GM12878 (cell line): ENCODE results near the gene ZNF3. TPM values are rescaled to one million over a fixed set of nuclear protein-coding genes. Genes with fewer than 3 reads are reported as not detected.

Experiments used
- BRCA1 ChIP-seq: IDR thresholded peaks from 2 replicates; pipeline ENCODE4 v1.6.1; 2011; ENCODE audit warnings: low read depth, low read length, improper control_type of control experiment
- CBFB ChIP-seq: IDR thresholded peaks from 2 replicates; pipeline ENCODE4 v1.6.1; 2016; ENCODE audit warnings: antibody characterized with exemption, low read depth
- CBX5 ChIP-seq: sonication (generic); IDR thresholded peaks from 2 replicates; pipeline ENCODE4 v1.6.1; 2016; ENCODE audit warnings: low read depth, moderate library complexity, mild to moderate bottlenecking, inconsistent platforms
- CEBPB ChIP-seq, 2 experiments: fragments of 150-350 bp in 1 of 2; IDR thresholded peaks; 2 replicates each; pipeline ENCODE4 v1.6.1; 2012 to 2014; ENCODE audit warnings: low read depth in 2 of 2, low read length in 2 of 2, borderline replicate concordance in 1 of 2, inconsistent platforms in 1 of 2
- E2F4 ChIP-seq: IDR thresholded peaks from 2 replicates; pipeline ENCODE4 v1.6.1; 2012; ENCODE audit warnings: low read depth, low read length, improper control_type of control experiment
- ELK1 ChIP-seq: IDR thresholded peaks from 2 replicates; pipeline ENCODE4 v1.6.1; 2012; ENCODE audit warnings: low read depth, low read length, improper control_type of control experiment
- HCFC1 ChIP-seq: fragments of 150-350 bp; IDR thresholded peaks from 2 replicates; pipeline ENCODE4 v1.6.1; 2014; ENCODE audit warnings: low read length
- MEF2A ChIP-seq: IDR thresholded peaks from 2 replicates; pipeline ENCODE4 v1.6.1; 2011; ENCODE audit warnings: low read depth, mild to moderate bottlenecking, low read length, moderate library complexity; ENCODE audit not compliant: insufficient read depth
- MLLT1 ChIP-seq: fragments of 450-650 bp; IDR thresholded peaks from 2 replicates; pipeline ENCODE4 v1.6.1; 2016; ENCODE audit warnings: mild to moderate bottlenecking
- MTA3 ChIP-seq: IDR thresholded peaks from 2 replicates; pipeline ENCODE4 v1.6.1; 2012; ENCODE audit warnings: low read length, inconsistent platforms, borderline replicate concordance
- NFIC ChIP-seq: IDR thresholded peaks from 2 replicates; pipeline ENCODE4 v1.6.1; 2012; ENCODE audit warnings: low read depth, mild to moderate bottlenecking, inconsistent platforms, low read length, moderate library complexity
- NFYB ChIP-seq: IDR thresholded peaks from 2 replicates; pipeline ENCODE4 v1.6.1; 2011; ENCODE audit warnings: low read depth, mild to moderate bottlenecking, low read length, improper control_type of control experiment, moderate library complexity; ENCODE audit not compliant: insufficient read depth
- NKRF ChIP-seq: fragments of 450-650 bp; conservative IDR thresholded peaks from 2 replicates; pipeline ENCODE4 v1.6.1; 2017; ENCODE audit warnings: mild to moderate bottlenecking, moderate library complexity
- PKNOX1 ChIP-seq: fragments of 450-650 bp; IDR thresholded peaks from 2 replicates; pipeline ENCODE4 v1.6.1; 2016; ENCODE audit warnings: mild to moderate bottlenecking
- RB1 ChIP-seq: fragments of 450-650 bp; formaldehyde crosslinking; IDR thresholded peaks from 2 replicates; pipeline ENCODE4 v1.6.1; 2017; ENCODE audit warnings: mild to moderate bottlenecking, borderline replicate concordance
- RCOR1 ChIP-seq: conservative IDR thresholded peaks from 2 replicates; pipeline ENCODE4 v1.6.1; 2012; ENCODE audit warnings: low read depth, low read length, improper control_type of control experiment
- RFX5 ChIP-seq: IDR thresholded peaks from 2 replicates; pipeline ENCODE4 v1.6.1; 2011; ENCODE audit warnings: low read depth, low read length, improper control_type of control experiment
- SPI1 ChIP-seq: IDR thresholded peaks from 2 replicates; pipeline ENCODE4 v1.6.1; 2011; ENCODE audit warnings: low read depth, mild to moderate bottlenecking, low read length, moderate library complexity, borderline replicate concordance; ENCODE audit not compliant: insufficient read depth
- SREBF2 ChIP-seq: IDR thresholded peaks from 2 replicates; pipeline ENCODE4 v1.6.1; 2012; ENCODE audit warnings: mild to moderate bottlenecking, low read length
- SRF ChIP-seq, 2 experiments: IDR thresholded peaks; 2 replicates each; pipeline ENCODE4 v1.6.1; 2011; ENCODE audit warnings: low read depth in 2 of 2, low read length in 2 of 2, mild to moderate bottlenecking in 1 of 2, moderate library complexity in 1 of 2
- SUZ12 ChIP-seq: fragments of 200-600 bp; sonication (generic); IDR thresholded peaks from one replicate; pipeline ENCODE4 v1.6.1; 2018; ENCODE audit warnings: antibody characterized with exemption, mild to moderate bottlenecking; ENCODE audit not compliant: unreplicated experiment
- TCF12 ChIP-seq: IDR thresholded peaks from 2 replicates; pipeline ENCODE4 v1.6.1; 2011; ENCODE audit warnings: low read depth, mild to moderate bottlenecking, low read length
- TCF7 ChIP-seq: IDR thresholded peaks from 2 replicates; pipeline ENCODE4 v1.6.1; 2014; ENCODE audit warnings: antibody characterized with exemption, borderline replicate concordance
- ZNF274 ChIP-seq: IDR thresholded peaks from one replicate; pipeline ENCODE4 v1.8.0; 2011; ENCODE audit not compliant: insufficient read length, insufficient read depth
- polyA plus RNA-seq, 11 experiments: library from polyadenylated mRNA; depleted of rRNA in 4 of 11; unstranded in 6 of 11; stranded (reverse) in 5 of 11; fragments of >200 nt; fragmentation: Nextera tagmentation in 4 of 11; fragmentation: Illumina TruSeq in 1 of 11; extraction: Ambion mirVana in 4 of 11; extraction: Trizol in 1 of 11; gene quantifications; 1 replicate in 1 of 11; 2 replicates in 10 of 11; pipeline versions ENCODE4 v1.2.1 to v1.2.3, GENCODE V29; 2011 to 2016; ENCODE audit warnings: inconsistent platforms in 2 of 11, missing spikeins in 2 of 11, low read depth in 1 of 11
- total RNA-seq, 4 experiments: library from RNA; depleted of rRNA in 3 of 4; stranded (reverse); fragments of >200 nt in 3 of 4; fragmentation: Illumina TruSeq in 1 of 4; extraction: Trizol in 1 of 4; gene quantifications; 2 replicates each; pipeline versions ENCODE4 v1.2.1 to v1.2.3, GENCODE V29; 2013 to 2021

Gene ZNF3
- total and polyA plus RNA-seq, 10 of the 15 experiments (the other 5 are each of a cell fraction or from before 2014, with no cell fraction given), result 17.2 to 37.4 (median 29.4) TPM

GRCh38 chr7:100088621-100089457 lies 7.3 kb upstream of the ZNF3 start, which contains the start of gene COPS6 (continued):
- TF ChIP-seq TCF7 (no peak), SPI1 (no peak), E2F4 (no peak), SREBF2 (no peak), ELK1 (no peak; the same call in 1 of the 2 replicates), SUZ12 (no peak), NFIC (no peak), PKNOX1 (no peak), RFX5 (no peak), MEF2A (no peak), MTA3 (no peak), RCOR1 (no peak), ZNF274 (no peak), CBX5 (no peak), SRF (IDR thresholded peaks at IDR 0.05; ENCODE audit: low read depth in 2 of 2, low read length in 2 of 2) (no peak), NKRF (peak; percentile 84), NFYB (no peak), CEBPB (IDR thresholded peaks at IDR 0.05; ENCODE audit: borderline replicate concordance in 1 of 2, low read depth in 2 of 2, low read length in 2 of 2) (no peak), RB1 (peak; percentile 93), HCFC1 (peak; percentile 52), CBFB (0 out of 2 replicates have a peak, but pooled peaks have one; percentile 25), MLLT1 (no peak; the same call in 1 of the 2 replicates), BRCA1 (no peak; the same call in 1 of the 2 replicates), TCF12 (peak; percentile 55; the same call in 1 of the 2 replicates)
